Activated CD8-positive, alpha-beta memory T cell treated with anti-CD3 and anti-CD28 coated beads, Interleukin-2, amount 50 U/mL, for 1 hour (primary cell): ENCODE measurements around the gene FBRSL1.
"Not testable (repeated sequence)": the region's sequence is repeated elsewhere in the genome, so short reads cannot be mapped to it uniquely, and the experiment has no call there.

Experiments
- DNase-seq: peaks from one replicate; pipeline ENCODE4 v3.0.0-alpha.2; 2020; ENCODE audit errors: extremely low read depth

The FBRSL1 gene

DNA sequence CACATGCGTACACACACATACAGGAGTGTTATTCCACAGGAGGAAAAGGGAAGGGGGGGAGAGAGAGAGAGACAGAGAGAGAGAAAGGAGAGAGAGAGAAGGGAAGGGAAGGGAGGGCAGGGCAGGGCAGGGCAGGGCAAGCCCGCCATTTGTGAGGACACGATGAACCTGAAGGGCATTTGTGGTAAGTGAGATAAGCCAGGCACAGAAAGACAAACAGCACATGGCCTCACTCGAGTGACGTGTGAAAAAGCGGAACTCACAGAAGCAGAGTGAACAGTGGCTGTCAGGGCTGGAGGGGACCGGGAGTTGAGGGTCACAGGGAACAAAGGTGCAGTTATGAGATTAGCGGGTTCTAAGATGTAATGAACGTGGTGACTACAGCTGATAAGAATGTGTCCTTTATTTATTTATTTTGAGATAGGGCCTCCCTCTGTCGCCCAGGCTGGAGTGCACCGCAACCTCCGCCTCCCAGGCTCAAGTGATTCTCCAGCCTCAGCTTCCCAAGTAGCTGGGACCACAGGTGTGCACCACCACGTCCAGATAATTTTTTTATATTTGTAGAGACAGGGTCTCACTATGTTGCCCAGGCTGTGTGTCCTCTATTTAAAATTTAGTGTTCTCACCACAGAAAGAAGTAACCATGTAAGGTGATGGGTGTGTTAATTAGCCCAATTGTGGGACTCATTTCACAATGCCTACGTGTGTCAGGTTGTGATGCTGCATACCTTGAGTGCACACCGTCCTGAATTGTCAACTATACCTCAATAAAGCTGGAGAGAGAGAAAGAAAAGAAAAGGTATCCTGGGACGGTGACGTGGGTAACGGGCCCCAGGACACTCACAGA lies 18.7 kb upstream of the FBRSL1 start:
- no peak for DNase-seq

DNA sequence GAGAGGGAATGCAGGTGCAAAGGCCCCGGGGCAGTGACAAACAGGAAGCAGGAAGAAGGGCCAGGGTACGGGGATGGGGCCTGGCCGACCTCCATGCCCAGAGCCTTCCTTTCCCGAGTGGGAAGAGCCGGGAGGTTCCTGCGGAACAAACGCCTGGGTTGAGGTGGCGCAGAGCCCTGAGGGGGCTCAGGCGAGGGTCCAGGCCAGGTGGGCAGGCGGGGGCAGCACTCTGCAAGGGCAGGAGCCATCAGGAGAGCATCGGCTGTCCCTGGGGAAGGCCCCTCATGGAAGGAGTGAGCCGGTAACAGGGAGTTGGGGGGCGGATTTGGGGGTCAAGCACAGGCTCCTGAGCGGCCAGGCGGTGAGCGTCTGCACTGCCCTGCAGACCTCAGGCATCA lies 18.1 kb upstream of the FBRSL1 start:
- DNase-seq, result no peak

DNA sequence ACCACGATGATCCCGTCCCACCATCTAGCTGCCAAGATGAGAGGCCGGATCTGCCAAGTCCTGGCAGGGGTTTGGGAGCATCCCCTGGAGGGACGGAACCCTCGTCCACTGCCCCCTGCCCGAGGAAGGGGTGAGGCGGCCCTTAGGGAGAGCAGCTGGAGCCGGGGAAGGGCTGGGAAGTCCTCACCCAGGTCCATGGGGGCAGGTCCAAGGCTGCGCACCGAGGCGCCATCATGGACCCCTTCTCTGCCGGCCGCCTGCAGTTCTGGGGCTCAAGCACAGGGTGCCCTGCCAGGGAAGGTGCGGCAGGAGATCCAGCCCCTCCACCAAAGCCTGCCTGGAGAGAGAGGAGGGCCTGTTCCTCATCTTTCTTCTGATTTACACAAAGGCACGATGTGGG lies 17.6 kb upstream of the FBRSL1 start:
- DNase-seq, result no peak

DNA sequence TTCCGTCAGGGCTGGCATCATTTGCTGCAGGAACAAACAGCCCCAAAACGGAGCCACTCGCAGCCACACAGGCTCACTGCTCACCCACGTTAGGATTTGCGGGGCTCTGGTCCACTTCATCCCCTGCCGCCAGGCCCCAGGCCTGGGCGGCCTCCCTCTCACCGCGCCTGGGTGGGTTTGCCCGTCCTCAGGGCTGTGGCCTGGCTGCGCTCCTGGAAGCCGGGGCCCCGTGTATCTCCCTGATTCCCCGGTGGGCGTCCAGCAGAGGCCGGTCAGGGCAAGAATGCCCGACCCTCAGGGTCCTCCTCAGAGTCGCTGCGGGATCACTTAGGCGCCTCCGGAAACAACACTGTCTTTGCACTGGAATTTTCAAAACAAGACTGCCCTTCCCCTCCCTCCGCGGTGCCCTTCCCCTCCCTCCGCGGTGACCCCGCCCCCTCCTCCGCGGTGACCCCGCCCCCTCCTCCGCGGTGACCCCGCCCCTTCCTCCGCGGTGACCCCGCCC lies 15.7 kb upstream of the FBRSL1 start:
- DNase-seq, result no peak

DNA sequence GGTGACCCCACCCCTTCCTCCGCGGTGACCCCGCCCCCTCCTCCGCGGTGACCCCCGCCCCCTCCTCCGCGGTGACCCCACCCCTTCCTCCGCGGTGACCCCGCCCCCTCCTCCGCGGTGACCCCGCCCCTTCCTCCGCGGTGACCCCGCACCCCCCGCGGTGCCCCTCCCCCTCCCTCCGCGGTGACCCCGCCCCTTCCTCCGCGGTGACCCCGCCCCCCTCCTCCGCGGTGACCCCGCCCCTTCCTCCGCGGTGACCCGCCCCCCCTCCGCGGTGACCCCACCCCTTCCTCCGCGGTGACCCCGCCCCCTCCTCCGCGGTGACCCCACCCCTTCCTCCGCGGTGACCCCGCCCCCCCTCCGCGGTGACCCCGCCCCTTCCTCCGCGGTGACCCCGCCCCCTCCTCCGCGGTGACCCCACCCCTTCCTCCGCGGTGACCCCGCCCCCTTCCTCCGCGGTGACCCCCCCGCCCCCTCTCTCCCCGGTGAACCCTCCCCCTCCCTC lies 15.1 kb upstream of the FBRSL1 start:
- DNase-seq, result not testable (repeated sequence)

DNA sequence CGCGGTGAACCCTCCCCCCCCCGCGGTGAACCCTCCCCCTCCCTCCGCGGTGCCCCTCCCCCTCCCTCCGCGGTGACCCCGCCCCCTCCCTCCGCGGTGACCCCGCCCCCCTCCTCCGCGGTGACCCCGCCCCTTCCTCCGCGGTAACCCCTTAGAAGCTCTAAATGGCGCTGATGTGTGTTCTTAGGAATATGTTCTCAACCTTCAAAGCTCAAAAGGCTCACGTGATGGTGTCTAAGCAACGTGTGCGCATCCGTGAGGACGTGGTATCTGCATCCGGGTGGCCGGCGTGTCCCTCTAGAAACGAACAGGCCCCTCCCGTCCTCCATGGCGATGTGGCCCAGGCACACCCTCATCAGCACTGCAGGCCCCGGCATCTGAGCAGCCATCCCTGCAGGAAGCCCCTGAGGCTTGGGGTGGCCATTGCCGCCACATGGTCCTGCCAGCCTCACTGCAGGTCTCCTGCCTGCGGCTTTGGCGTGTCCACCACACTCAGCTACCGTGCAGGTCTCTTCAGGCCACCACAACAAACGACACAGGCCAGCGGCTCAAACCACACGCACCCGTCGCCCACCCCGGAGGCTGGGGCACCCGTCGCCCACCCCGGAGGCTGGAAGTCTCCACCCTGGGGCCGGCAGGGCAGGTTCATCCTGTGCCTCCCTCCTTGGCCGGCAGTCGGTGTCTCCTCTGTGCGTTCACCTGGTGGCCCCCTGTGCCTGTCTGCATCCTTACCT lies 14.5 kb upstream of the FBRSL1 start:
- no peak for DNase-seq

DNA sequence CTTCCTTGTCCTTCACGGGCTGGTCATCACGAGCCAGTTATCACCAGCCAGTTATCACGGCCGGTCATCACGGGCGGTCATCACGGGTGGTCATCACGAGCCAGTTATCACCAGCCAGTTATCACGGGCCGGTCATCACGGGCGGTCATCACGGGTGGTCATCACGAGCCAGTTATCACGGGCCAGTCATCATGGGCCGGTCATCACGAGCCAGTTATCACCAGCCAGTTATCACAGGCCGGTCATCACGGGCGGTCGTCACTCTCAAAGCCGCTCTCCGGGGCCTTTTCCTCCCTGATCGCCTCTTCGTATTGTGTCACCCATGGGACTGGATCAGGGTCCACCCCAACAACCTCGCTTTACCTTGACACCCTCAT lies 13.9 kb upstream of the FBRSL1 start:
- no peak for DNase-seq

DNA sequence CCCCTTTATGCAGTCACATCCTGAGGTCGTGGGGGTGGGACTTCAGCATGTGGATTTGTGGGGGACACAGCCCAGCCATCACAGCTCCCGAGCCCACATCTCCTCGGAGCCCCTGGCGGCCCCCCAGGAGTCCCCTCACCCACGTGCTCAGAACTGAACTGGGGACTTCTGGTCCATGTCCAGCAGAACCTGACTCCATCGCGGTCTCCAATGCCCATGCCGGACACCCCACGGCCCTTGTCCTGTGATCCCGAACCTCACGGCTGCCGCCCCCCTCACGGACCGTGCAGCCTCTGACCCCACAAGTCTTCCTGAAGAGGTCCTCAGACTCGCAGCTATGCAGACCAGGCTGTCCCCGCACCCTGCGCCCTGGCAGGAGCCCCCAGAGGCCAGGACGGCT lies 13.5 kb upstream of the FBRSL1 start:
- DNase-seq, result no peak

DNA sequence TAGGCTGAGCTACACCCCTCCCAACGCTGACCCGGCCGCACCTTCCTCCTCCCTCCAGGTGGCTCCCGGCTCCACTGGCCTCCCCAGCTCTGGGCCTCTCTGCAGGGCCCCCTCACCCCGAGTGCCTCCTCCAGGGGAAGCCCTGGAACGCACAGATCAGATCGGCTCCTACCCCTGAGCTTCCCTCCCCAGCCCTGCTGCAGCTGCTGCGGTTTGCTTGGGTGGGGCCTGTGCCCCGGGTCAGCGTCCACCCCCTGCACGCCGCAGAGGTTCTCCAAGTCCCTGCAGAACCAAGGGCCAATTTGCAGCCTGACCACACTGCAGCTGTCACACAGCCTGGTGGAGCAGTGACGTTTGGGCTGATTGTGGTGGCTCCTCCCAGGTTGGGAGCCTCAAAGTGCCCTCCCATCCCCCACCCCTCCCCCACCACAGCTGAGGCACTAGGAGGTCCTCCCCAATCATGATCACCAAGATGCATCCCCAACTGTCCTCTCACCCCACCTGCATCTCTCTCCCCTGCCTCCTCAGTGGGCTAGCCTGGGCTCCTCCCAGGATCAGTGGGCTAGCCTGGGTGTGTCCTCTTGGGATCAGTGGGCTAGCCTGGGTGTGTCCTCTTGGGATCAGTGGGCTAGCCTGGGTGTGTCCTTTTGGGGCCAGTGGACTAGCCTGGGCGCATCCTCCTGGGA lies 12.8 kb upstream of the FBRSL1 start:
- DNase-seq, result no peak

DNA sequence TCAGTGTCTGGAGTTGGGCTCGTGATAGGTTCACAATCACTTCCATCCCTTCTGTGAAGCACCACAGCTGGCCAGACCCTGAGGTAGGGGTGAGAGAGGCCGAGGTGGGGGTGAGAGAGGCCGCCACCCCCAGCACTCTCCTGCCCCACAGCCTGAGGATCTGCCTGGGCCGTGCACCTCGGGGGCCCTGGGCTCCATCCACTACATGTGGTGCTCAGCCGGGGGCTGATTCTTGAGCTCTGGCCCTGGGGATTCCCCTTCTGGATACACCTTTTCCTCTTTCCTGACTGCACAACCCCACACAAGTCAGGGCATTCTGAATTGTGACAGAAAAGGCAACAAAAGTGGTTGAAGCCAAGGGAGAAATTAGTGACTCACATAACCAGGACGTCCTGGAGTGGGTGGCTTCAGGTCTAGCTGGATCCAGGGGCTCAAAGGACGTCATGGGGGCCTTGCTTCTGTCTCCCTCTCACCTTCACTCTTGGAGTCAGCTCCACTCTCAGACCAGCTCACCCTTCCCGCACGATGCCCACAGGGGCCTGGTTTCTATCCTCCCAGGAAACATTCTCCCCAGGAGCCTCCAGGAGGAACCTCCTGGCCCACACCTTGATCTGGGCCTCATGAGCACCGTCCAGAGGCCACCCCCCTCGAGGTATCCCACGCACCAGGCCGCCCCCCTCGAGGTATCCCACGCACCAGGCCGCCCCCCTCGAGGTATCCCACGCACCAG lies 12.1 kb upstream of the FBRSL1 start:
- no peak for DNase-seq

DNA sequence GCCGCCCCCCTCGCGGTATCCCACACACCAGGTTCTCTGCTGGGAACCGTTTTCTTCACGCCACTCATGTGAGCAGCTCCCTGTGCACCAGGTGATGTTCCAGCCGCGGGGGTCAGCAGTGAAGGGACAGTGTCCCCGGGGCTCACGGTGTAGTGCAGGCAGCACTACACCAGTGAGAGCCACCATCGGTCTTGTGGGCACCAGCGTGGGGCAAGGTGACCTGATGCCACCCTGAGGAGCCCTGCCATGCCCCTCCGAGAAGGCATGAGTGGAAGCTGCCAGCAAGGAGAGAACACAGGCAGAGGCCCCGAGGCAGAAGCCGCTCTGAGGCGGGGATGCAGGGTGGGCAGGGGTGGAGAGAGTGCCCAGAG lies 11.5 kb upstream of the FBRSL1 start:
- DNase-seq, result no peak

DNA sequence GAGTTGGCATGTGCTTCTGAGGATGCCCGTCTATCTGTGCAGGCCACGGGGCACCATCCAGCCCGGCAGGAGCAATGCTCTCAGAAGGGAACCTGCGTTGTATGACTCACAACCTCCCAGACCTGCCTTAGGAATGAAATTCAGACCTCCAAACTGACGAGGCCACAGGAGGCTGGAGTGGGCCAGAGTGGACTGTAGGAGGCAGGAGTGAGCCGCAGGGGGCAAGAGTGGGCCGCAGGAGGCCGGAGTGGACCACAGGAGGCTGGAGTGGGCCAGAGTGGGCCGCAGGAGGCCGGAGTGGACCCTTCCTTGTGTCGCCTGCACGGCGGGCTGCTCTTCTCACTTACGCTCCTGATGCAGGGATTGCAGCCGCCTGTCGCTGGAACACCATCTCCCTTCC lies 11.1 kb upstream of the FBRSL1 start:
- no peak for DNase-seq

DNA sequence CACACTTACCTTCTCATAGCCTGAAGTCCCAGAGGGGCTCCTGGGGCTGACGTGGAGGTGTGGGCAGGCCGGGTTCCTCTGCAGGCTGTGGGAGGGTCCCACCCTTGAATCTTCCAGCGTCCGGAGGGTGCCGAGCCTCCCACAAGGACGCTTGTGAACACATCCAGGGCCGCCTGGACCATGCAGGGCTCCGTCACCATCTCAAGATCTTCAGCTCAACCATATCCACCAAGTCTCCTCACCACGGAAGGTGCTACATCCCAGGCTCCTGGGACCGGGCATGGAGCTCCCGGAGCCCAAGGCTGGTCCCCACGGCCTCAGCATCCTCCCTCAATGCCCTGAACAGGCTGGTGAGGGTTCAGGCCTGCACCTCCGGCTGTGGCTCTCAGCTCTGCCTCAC lies 10.7 kb upstream of the FBRSL1 start:
- DNase-seq, result no peak

DNA sequence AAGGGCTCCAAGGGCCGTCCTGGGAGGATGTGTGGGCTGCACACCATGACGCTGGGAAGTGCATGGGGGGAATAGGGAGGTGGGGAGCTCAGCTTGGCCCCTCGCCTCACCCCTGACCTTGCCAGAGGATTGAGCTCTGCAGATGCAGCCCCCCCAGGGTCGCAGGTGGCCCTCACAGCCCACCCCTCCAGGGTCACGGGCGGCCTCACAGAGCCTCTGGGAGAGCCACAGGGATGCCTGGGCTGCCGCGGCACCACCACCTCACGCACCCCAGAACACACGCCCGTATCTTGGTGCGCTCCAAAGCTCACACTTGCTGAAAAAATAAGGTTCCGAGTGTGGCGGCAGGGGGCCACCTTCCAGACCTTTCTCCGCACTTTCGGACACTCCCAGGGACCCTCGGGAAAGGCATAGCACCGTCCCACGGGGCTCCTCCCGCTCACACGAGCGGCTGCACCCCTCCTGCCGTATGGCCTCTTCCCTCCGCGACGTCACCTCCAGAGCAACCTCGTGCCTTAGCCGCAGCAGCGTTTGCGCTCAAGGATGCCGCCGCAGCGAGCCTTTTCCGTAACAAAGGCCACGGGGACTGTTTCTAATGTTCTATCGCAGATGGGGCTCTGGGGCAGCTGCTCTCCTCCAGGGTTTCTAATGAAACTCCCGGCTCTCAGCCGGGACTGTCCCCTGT lies 9.9 kb upstream of the FBRSL1 start:
- DNase-seq, result no peak

DNA sequence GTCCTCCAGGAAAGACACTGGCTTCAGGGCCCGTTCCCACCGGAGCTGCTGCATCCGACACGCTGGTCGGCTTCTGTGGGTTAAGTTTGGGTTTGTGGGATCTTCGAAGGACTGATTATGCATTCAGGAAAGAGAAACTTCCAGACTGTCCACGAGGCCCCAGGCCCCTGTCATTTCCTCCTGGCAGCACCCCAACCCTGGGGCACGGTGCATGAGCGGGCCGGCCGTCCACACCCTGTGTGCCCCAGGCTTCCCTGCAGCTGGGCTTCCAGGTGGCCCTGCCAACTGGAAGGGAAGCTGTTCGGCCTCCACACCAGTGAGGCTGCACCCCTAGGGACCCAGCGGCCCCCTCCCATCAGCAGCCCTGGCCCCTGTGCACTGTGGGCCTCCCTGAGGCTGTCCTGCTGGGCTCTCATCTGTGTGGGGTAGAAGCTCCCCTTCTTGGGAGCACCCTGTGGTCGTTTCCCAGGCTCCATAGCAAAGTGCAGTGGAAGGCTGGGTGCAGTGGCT lies 9.3 kb upstream of the FBRSL1 start:
- DNase-seq, result no peak

DNA sequence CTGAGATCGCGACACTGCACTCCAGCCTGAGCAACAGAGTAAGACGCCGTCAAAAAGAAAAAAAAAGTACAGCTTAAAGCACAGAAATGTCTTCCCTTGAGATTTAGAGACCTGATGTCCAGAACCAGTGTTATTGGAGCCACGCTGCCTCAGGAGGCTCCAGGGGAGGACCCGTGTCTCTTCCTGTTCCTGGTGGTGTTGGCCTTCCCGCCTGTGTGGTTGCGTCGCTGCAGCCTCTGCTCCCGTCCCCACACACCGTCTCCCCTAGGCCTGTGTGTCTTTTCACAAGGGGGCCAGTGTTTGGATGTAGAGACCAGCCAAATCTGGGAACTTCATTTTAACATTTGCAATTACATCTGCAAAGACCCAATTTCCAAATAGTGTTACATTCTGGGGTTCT lies 8.6 kb upstream of the FBRSL1 start:
- DNase-seq, result no peak

DNA sequence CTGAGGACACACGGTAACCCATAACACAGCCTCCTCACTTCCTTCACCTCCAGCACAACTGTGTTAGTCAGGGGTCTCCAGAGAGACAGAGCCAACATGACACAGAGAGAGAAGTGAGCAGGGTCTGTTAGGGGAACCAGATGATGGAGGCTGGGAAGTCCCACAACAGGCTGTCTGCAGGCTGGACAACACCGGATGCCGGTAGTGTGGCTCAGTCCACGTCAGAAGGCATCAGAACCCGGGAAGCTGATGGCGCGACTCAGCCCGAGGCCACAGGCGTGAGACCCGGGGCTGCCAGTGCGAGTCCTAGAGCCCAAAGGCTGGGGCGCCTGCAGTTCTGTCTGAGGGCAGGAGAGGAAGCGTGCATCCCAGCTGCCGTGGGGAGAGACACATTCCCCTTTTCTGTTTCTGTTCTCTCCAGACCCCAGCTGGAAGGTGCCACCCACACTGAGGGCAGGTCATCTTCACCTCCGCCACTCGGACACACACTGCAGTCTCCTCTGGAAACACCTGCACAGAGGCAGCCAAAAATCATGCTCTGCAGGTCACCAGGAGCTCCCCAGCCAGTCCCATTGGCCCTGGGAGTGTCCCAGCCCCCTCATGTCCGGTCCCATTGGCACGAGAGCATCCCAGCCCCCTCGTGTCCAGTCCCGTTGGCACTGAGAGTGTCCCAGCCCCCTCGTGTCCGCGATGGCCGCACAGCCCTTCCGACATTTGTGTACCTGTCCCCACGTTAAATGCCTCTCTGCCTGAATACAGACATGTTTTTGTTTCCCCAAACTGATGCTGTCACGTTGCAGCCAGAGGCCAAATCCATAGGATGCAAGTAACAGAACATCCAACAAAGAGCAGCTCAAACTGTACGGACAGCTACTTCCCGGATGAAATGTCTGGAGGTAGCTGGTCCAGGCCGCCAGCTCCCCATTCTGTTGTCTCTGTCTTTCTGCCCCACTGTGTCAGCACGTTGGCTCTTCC lies 7.9 kb upstream of the FBRSL1 start:
- no peak for DNase-seq

DNA sequence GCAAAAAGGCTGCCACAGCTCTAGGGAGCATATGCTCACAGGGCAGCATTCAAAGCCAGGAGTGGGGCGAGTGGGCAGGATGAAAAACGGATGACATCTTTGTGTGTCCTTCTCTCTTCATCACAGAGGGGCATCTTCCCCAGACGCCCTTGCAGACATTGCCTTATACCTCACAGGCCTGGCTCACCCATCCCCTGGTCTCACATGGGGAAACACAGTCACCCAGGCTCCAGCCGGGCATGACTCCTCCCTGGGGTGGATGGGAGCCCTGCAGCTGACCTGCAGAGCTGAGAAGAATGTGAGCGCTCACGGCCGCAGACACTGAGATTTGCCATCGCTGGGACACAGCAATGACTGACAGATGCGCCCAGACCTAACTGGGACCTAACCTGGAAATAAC lies 7.2 kb upstream of the FBRSL1 start:
- no peak for DNase-seq

DNA sequence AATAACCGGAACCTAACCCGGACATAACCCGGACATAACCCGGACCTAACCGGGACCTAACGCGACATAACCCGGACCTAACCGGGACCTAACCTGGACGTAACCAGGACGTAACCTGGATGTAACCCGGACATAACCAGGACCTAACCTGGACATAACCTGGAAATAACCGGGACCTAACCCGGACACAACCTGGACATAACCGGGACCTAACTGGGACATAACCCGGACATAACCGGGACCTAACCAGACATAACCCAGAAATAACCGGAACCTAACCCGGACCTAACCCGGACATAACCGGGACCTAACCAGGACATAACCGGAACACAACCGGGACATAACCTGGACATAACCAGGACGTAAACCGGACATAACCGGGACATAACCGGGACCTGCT lies 6.7 kb upstream of the FBRSL1 start:
- DNase-seq, result no peak

DNA sequence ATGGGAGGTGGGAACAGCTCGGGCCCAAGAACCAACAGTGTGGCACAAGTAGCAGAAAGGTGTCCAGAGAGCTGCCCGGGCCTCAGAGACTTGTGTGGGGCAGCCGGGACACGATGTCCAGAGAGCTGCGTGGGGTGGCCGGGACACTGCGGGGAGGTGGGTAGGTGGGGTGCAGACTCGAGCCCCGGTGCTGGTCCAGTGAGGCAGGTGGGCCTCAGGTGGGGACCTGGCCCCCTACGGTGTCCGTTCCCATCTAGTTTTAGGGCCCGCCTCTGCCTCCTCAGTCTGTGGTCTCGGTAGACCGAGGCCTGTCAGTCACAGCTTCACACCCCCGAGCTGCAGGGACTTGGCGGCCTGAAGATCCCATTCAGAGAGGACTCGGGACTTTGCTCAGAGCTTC lies 6.3 kb upstream of the FBRSL1 start:
- no peak for DNase-seq
